ENCODE measurements around the gene BACE2. TPM values are rescaled to one million over a fixed set of nuclear protein-coding genes. Genes with fewer than 3 reads are reported as not detected.

BACE2 gene
- total RNA-seq, 1 experiment from 2014 or later, result 26.5 TPM

GRCh38 chr21:41213021-41213420 is 45.1 kb downstream of the BACE2 start:
- DNase-seq (ENCODE audit: low spot score), result no peak

GRCh38 chr21:41215856-41216408 is 48.0 kb downstream of the BACE2 start:
- no peak for DNase-seq (ENCODE audit: low spot score)

- no peak for DNase-seq (ENCODE audit: low spot score)
Observed at GRCh38 chr21:41216486-41216885, 48.5 kb downstream of the BACE2 start.

GRCh38 chr21:41217671-41218385 is 49.9 kb downstream of the BACE2 start:
- no peak for DNase-seq (ENCODE audit: low spot score)

- DNase-seq (ENCODE audit: low spot score), result peak; percentile 29
Observed at GRCh38 chr21:41219498-41220207, 51.7 kb downstream of the BACE2 start.

GRCh38 chr21:41220208-41220733 is 52.3 kb downstream of the BACE2 start:
- no peak for DNase-seq (ENCODE audit: low spot score)

GRCh38 chr21:41222247-41223068 is 54.5 kb downstream of the BACE2 start:
- DNase-seq (ENCODE audit: low spot score), result no peak

GRCh38 chr21:41226853-41227252 is 58.9 kb downstream of the BACE2 start:
- no peak for DNase-seq (ENCODE audit: low spot score)

- no peak for DNase-seq (ENCODE audit: low spot score)
Observed at GRCh38 chr21:41227357-41228005, 59.5 kb downstream of the BACE2 start.

- DNase-seq (ENCODE audit: low spot score), result no peak
Observed at GRCh38 chr21:41228006-41228370, 60.0 kb downstream of the BACE2 start.

GRCh38 chr21:41228492-41228891 is 60.5 kb downstream of the BACE2 start:
- DNase-seq (ENCODE audit: low spot score), result no peak

- no peak for DNase-seq (ENCODE audit: low spot score)
Observed at GRCh38 chr21:41228958-41229357, 61.0 kb downstream of the BACE2 start.

- no peak for DNase-seq (ENCODE audit: low spot score)
Observed at GRCh38 chr21:41229509-41230248, 61.7 kb downstream of the BACE2 start.

GRCh38 chr21:41230497-41230896 is 62.5 kb downstream of the BACE2 start:
- no peak for DNase-seq (ENCODE audit: low spot score)

GRCh38 chr21:41231060-41231459 is 63.1 kb downstream of the BACE2 start:
- no peak for DNase-seq (ENCODE audit: low spot score)

GRCh38 chr21:41232013-41232412 is 64.1 kb downstream of the BACE2 start:
- no peak for DNase-seq (ENCODE audit: low spot score)

GRCh38 chr21:41233916-41234315 is 66.0 kb downstream of the BACE2 start:
- DNase-seq (ENCODE audit: low spot score), result no peak

GRCh38 chr21:41234569-41234968 is 66.6 kb downstream of the BACE2 start:
- no peak for DNase-seq (ENCODE audit: low spot score)

GRCh38 chr21:41235201-41235600 is 67.2 kb downstream of the BACE2 start:
- DNase-seq (ENCODE audit: low spot score), result no peak

GRCh38 chr21:41236352-41236973 is 68.5 kb downstream of the BACE2 start:
- no peak for DNase-seq (ENCODE audit: low spot score)

All from HT-29 (cell line).